Lung (tissue), 12 donors: ENCODE measurements around the gene DGCR6L. TPM values are rescaled to one million over a fixed set of nuclear protein-coding genes. Genes with fewer than 3 reads are reported as not detected.

Experiments used
- ATAC-seq: fragments of 200-7000 bp; cut with Tn5 transposase; one replicate; pipeline ENCODE4 v1.9.1; 2020; ENCODE audit warnings: moderate number of reproducible peaks; ENCODE audit not compliant: insufficient read depth, low FRiP score
- DNase-seq, 3 donors: peaks; one replicate each; pipeline ENCODE4 v3.0.0-alpha.2; 2013 to 2017
- H3K27ac ChIP-seq, 2 donors: one replicate each; pipeline ENCODE4 v1.5.1; 2013; ENCODE audit warnings: mild to moderate bottlenecking in 2 of 2, moderate library complexity in 2 of 2, control low read depth in 1 of 2, inconsistent platforms in 1 of 2, low read depth in 1 of 2, low read length in 1 of 2
- H3K27me3 ChIP-seq, 3 donors: one replicate each; pipeline ENCODE4 v1.5.1; 2013; ENCODE audit warnings: low read length in 2 of 3; ENCODE audit not compliant: control insufficient read depth in 3 of 3, insufficient read depth in 3 of 3
- H3K36me3 ChIP-seq, 4 donors: one replicate each; pipeline ENCODE4 v1.5.1; 2013; ENCODE audit warnings: low read length in 4 of 4, mild to moderate bottlenecking in 1 of 4, moderate library complexity in 1 of 4; ENCODE audit not compliant: control insufficient read depth in 4 of 4, insufficient read depth in 4 of 4
- H3K4me1 ChIP-seq, 5 donors: one replicate each; pipeline ENCODE4 v1.5.1; 2013; ENCODE audit warnings: low read length in 5 of 5, mild to moderate bottlenecking in 2 of 5, moderate library complexity in 1 of 5; ENCODE audit not compliant: control insufficient read depth in 5 of 5, insufficient read depth in 5 of 5
- H3K4me3 ChIP-seq: one replicate; pipeline ENCODE4 v1.5.1; 2013; ENCODE audit warnings: mild to moderate bottlenecking, control low read depth, moderate library complexity
- H3K9ac ChIP-seq, 2 donors: one replicate each; pipeline ENCODE4 v1.5.1; 2013; ENCODE audit warnings: low read length in 2 of 2, control low read depth in 1 of 2; ENCODE audit not compliant: insufficient read depth in 1 of 2
- H3K9me3 ChIP-seq, 4 donors: one replicate each; pipeline ENCODE4 v1.5.1; 2013; ENCODE audit warnings: low read length in 3 of 4, mild to moderate bottlenecking in 1 of 4, moderate library complexity in 1 of 4; ENCODE audit not compliant: control insufficient read depth in 4 of 4, insufficient read depth in 3 of 4
- WGBS, 2 donors: extraction: QIAGEN DNeasy Blood & Tissue Kit; methylation state at CpG; one replicate each; pipeline ENCODE4 v1.1.7; 2013; 5-methylcytosine and 5-hydroxymethylcytosine counted together
- polyA plus RNA-seq, 2 donors: library from polyadenylated mRNA; stranded (reverse); fragments of 200-250 nt; gene quantifications; one replicate each; pipeline ENCODE4 v1.2.1, GENCODE V29; 2013
- total RNA-seq, 2 donors: library from RNA; depleted of rRNA in 1 of 2; stranded (reverse); fragments of >200 nt in 1 of 2; gene quantifications; one replicate each; pipeline ENCODE4 v1.2.1, GENCODE V29; 2014 to 2021
- TF ChIP-seq, protein P1 (sequence below): IDR thresholded peaks from 2 replicates; pipeline ENCODE4 v1.5.1; 2012; ENCODE audit warnings: mild to moderate bottlenecking; ENCODE audit errors: control extremely low read depth, extremely low read depth
- donor health status: control.
- donor health status: control.
- donor health status: Bipolar disorder and iron deficiency.
- donor health status: healthy.
- donor health status: DM: yes; HTN: yes; CAD: no.

The DGCR6L gene
- total and polyA plus RNA-seq, 4 donors: 38.7 to 86.0 (median 42.5) TPM

DNA sequence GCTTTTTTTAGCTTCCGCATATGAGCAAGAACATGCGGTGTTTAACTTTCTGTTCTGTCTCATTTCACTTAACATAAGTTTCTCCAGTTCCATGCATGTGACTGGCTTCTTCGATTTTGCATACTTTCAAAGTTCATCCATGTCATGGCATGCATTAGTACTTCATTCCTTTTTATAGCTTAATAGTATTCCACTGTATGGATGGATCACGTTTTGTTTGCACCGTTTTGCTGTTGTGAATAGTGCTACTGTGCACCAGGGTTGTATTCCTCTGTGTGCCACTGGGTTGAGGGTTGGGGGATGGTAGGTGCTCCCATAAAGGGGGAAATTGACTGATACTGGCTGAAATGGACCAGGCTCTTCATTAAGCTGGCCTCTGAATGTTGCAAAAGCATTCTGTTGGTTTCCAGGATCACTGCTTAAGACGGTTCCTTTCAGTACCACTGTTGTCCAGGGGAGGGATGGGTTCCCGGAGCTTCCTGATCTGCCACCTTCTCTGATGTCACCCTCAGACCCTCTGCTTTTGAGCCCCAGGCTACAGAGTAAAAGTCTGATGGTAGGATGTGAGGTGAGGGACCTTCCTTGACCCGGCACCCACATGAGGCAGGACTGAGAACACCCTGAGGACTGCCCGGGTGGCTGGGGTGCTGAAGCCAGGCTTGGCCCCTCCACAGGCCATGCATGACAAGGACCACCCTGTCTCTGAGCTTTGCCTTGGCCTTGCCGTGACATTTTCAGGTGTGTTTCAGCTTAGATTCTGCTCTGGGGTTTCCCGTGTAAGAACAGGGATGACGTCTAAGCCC lies 24.4 kb downstream of the DGCR6L start:
- Histone ChIP-seq H3K27me3 (peaks cover 0 to 10% (median 3%) of the 10 kb centered on the region in 3 donors), H3K36me3 (no peaks in the 10 kb centered on the region), H3K9me3 (no peaks in the 10 kb centered on the region), H3K4me3 (no peak overlapping the region), H3K9ac (no peak overlapping the region), H3K27ac (no peak overlapping the region), H3K4me1 (peaks cover 0 to 6% (median 0%) of the 10 kb centered on the region in 5 donors)
- TF ChIP-seq, protein P1, sequence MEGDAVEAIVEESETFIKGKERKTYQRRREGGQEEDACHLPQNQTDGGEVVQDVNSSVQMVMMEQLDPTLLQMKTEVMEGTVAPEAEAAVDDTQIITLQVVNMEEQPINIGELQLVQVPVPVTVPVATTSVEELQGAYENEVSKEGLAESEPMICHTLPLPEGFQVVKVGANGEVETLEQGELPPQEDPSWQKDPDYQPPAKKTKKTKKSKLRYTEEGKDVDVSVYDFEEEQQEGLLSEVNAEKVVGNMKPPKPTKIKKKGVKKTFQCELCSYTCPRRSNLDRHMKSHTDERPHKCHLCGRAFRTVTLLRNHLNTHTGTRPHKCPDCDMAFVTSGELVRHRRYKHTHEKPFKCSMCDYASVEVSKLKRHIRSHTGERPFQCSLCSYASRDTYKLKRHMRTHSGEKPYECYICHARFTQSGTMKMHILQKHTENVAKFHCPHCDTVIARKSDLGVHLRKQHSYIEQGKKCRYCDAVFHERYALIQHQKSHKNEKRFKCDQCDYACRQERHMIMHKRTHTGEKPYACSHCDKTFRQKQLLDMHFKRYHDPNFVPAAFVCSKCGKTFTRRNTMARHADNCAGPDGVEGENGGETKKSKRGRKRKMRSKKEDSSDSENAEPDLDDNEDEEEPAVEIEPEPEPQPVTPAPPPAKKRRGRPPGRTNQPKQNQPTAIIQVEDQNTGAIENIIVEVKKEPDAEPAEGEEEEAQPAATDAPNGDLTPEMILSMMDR: no peak
- no peak for DNase-seq
- ATAC-seq: no peak
- 87% methylated on average over 12 of the region's 12 CpGs for WGBS, 2 donors

DNA sequence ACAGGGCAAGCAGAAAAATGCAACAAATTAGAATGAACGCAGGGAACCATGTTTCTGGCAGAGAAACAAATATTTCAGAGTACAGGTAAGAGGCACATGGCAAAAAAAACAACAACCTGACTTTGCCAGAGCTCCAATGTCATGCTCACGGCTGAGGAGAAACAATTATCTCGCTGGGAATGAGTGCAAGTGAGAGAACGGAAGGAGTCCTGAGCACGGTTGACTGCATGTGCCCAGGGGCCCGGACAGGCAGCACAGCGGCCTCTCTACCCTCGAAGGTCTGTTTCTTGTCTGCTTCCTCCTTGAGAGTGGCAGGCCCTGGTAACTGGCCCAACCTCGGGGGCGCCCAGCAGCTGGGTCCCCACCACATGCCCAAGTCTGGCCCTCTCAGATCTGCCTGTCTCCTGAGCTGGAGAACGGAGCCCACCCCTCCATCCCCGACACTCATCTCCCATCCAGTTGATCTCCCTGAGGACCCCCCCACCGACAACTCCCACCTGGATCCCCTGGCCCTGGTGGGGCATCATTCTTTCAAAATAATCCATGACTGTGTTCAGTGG lies 27.1 kb downstream of the DGCR6L start:
- no peak for ATAC-seq

DNA sequence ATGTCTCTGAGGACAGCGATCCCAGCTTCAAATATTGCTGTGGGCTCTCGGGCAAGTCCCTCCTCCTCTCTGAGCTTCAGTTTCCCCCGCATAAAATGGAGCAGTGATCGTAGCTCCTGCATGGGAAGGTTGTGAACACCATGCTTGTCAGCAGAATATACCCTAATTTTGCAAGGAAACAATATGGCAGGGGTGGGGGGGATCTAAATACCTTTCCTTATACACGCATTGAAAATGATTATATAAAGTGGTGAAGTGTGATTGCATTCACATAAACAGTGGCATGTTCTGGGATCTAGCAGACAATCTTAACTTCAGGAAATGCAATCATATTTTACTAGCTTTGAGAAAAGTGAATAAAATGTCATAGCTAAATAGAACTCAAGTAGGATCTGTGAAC lies 27.8 kb downstream of the DGCR6L start:
- peaks cover 0 to 4% (median 0%) of the 10 kb centered on the region in 3 donors for H3K27me3 ChIP-seq
- TF ChIP-seq, protein P1: no peak
- WGBS, 2 donors: 76 to 84% methylated on average over 5 of the region's 5 CpGs
- ATAC-seq (no peak), DNase-seq (no peak)
- H3K27ac ChIP-seq: no peak overlapping the region
- no peaks in the 10 kb centered on the region for H3K4me1 ChIP-seq
- no peaks in the 10 kb centered on the region for H3K36me3 ChIP-seq
- no peak overlapping the region for H3K9ac ChIP-seq
- no peaks in the 10 kb centered on the region for H3K9me3 ChIP-seq
- no peak overlapping the region for H3K4me3 ChIP-seq

More for the DNA sequence above, 27.1 kb downstream of the DGCR6L start:
- H3K27ac ChIP-seq: no peak overlapping the region
- H3K27me3 ChIP-seq: peaks cover 0 to 9% (median 0%) of the 10 kb centered on the region in 3 donors
- H3K36me3 ChIP-seq: no peaks in the 10 kb centered on the region
- H3K9ac ChIP-seq: no peak overlapping the region
- no peak for DNase-seq
- H3K9me3 ChIP-seq: no peaks in the 10 kb centered on the region
- no peaks in the 10 kb centered on the region for H3K4me1 ChIP-seq
- 69 to 79% methylated on average over 13 of the region's 13 CpGs for WGBS, 2 donors
- no peak overlapping the region for H3K4me3 ChIP-seq
- TF ChIP-seq, protein P1: no peak
